Measurements from ENCODE around the gene LAMB4. TPM values are rescaled to one million over a fixed set of nuclear protein-coding genes. Genes with fewer than 3 reads are reported as not detected.
"Not testable (repeated sequence)": the region's sequence is repeated elsewhere in the genome, so short reads cannot be mapped to it uniquely, and the experiment has no call there.

Gene LAMB4
- total and polyA plus RNA-seq, 2 donors (not counting 1 experiment from before 2014, with no cell fraction given): 0.17 to 0.57 TPM

DNA sequence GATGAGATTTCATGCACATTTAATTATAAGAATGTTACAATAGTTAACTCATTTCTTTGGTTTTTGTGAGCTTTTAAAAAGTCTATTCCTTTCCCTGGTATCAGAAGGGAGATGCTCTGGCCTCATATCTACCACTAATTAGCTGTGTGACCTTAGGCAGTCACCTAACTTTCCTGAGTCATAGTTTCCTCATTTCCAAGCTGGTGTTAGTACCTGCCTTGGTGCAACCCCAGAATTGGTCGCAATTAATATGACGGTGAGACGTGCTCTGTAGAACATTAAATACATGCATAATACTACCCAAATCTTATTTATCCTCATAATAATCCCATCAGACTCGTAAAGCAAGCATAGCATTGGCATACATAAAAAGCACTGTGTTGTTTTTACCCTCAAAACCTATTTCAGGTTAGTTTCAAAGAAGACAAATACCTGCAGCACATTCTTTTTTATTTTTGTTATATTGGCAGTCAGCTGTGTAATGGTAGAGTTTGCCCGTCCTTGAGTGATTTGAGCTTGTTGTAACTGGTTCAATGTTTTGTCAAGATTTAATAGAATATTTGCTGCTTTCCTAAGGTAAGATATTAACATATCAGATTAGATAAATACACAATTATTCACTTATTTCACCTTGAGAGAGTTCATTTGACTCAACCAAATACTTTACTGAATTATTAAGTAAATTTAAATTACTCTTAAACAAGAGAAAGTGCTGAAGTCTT, 96.2 kb downstream of the LAMB4 start:
- H3K9ac ChIP-seq (ENCODE audit: insufficient read depth, low read length): no peak overlapping the region
- no peaks in the 10 kb centered on the region for H3K36me3 ChIP-seq (ENCODE audit: control insufficient read depth, insufficient read depth, low read length)
- no peaks in the 10 kb centered on the region for H3K79me2 ChIP-seq (ENCODE audit: control insufficient read depth, insufficient read depth, low read length)
- H2AFZ ChIP-seq (ENCODE audit: low read length): no peak overlapping the region
- no peaks in the 10 kb centered on the region for H4K20me1 ChIP-seq (ENCODE audit: control insufficient read depth, extremely low read depth, insufficient read depth, low read length)
- no peak overlapping the region for H3K27ac ChIP-seq (ENCODE audit: insufficient read depth, low read length)
- DNase-seq (ENCODE audit: low read depth in 2 of 2): no peak
- TF ChIP-seq, protein P1, sequence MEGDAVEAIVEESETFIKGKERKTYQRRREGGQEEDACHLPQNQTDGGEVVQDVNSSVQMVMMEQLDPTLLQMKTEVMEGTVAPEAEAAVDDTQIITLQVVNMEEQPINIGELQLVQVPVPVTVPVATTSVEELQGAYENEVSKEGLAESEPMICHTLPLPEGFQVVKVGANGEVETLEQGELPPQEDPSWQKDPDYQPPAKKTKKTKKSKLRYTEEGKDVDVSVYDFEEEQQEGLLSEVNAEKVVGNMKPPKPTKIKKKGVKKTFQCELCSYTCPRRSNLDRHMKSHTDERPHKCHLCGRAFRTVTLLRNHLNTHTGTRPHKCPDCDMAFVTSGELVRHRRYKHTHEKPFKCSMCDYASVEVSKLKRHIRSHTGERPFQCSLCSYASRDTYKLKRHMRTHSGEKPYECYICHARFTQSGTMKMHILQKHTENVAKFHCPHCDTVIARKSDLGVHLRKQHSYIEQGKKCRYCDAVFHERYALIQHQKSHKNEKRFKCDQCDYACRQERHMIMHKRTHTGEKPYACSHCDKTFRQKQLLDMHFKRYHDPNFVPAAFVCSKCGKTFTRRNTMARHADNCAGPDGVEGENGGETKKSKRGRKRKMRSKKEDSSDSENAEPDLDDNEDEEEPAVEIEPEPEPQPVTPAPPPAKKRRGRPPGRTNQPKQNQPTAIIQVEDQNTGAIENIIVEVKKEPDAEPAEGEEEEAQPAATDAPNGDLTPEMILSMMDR (conservative IDR thresholded peaks at IDR 0.05 in 1 of 2, IDR thresholded peaks at IDR 0.05 in 1 of 2; ENCODE audit: low read depth in 1 of 2, low read length in 2 of 2): no peak
- TF ChIP-seq EZH2 (IDR thresholded peaks at IDR 0.05; ENCODE audit: low read length, missing control alignments): no peak
- H3K4me1 ChIP-seq (ENCODE audit: control insufficient read depth, extremely low read depth, insufficient read depth, low read length): peaks cover 7% of the 10 kb centered on the region
- no peaks in the 10 kb centered on the region for H3K9me3 ChIP-seq (ENCODE audit: control insufficient read depth, insufficient read depth, low read depth, low read length)
- no peaks in the 10 kb centered on the region for H3K27me3 ChIP-seq (ENCODE audit: control insufficient read depth, insufficient read depth, low read length)
- H3K4me2 ChIP-seq (ENCODE audit: extremely low read depth, insufficient read depth, low read length): no peak overlapping the region
- H3K4me3 ChIP-seq (replicated peaks in 1 of 4; ENCODE audit: control extremely low read depth in 1 of 4, insufficient read depth in 1 of 4, low read depth in 3 of 4, low read length in 4 of 4): no peak overlapping the region

- H4K20me1 ChIP-seq (ENCODE audit: control insufficient read depth, extremely low read depth, insufficient read depth, low read length); H3K79me2 ChIP-seq (ENCODE audit: control insufficient read depth, insufficient read depth, low read length); H3K4me1 ChIP-seq (ENCODE audit: control insufficient read depth, extremely low read depth, insufficient read depth, low read length); H3K27me3 ChIP-seq (ENCODE audit: control insufficient read depth, insufficient read depth, low read length); H3K4me3 ChIP-seq (replicated peaks in 1 of 4; ENCODE audit: control extremely low read depth in 1 of 4, insufficient read depth in 1 of 4, low read depth in 3 of 4, low read length in 4 of 4); H3K9me3 ChIP-seq (ENCODE audit: control insufficient read depth, insufficient read depth, low read depth, low read length); H3K27ac ChIP-seq (ENCODE audit: insufficient read depth, low read length); H3K4me2 ChIP-seq (ENCODE audit: extremely low read depth, insufficient read depth, low read length); H2AFZ ChIP-seq (ENCODE audit: low read length); H3K9ac ChIP-seq (ENCODE audit: insufficient read depth, low read length); H3K36me3 ChIP-seq (ENCODE audit: control insufficient read depth, insufficient read depth, low read length); DNase-seq (ENCODE audit: low read depth in 2 of 2): not testable (repeated sequence)
Observed at GRCh38 chr7:108033309-108033708, 96.9 kb downstream of the LAMB4 start.

DNA sequence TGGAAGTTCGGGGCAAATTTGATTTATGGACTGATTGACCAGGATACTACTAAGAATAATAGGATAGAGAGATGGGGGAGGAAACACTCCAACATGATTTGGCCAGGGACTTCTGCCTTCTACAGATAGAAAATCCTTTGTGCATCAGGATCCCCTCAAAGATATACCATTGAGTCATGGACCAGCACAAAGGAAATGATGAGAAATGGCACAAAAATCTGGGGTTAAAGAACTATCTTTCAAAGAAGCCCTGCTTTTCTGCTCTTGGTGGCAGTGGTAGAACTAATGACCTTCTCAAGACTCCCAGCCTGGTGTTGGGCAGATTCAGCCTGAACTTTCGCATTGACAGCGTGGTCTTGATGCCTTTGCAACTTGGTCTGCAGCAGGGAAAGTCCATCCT, 99.6 kb downstream of the LAMB4 start:
- Histone ChIP-seq H3K4me3 (replicated peaks in 1 of 4; ENCODE audit: control extremely low read depth in 1 of 4, insufficient read depth in 1 of 4, low read depth in 3 of 4, low read length in 4 of 4) (no peak overlapping the region), H3K9ac (ENCODE audit: insufficient read depth, low read length) (no peak overlapping the region), H4K20me1 (ENCODE audit: control insufficient read depth, extremely low read depth, insufficient read depth, low read length) (no peaks in the 10 kb centered on the region), H2AFZ (ENCODE audit: low read length) (peak overlapping the region; percentile 52), H3K4me2 (ENCODE audit: extremely low read depth, insufficient read depth, low read length) (peak overlapping the region; percentile 41), H3K27me3 (ENCODE audit: control insufficient read depth, insufficient read depth, low read length) (no peaks in the 10 kb centered on the region), H3K4me1 (ENCODE audit: control insufficient read depth, extremely low read depth, insufficient read depth, low read length) (peaks cover 7% of the 10 kb centered on the region), H3K79me2 (ENCODE audit: control insufficient read depth, insufficient read depth, low read length) (no peaks in the 10 kb centered on the region), H3K9me3 (ENCODE audit: control insufficient read depth, insufficient read depth, low read depth, low read length) (no peaks in the 10 kb centered on the region), H3K27ac (ENCODE audit: insufficient read depth, low read length) (peak overlapping the region; percentile 8), H3K36me3 (ENCODE audit: control insufficient read depth, insufficient read depth, low read length) (no peaks in the 10 kb centered on the region)
- TF ChIP-seq EZH2 (IDR thresholded peaks at IDR 0.05; ENCODE audit: low read length, missing control alignments): no peak
- TF ChIP-seq, protein P1 (conservative IDR thresholded peaks at IDR 0.05 in 1 of 2, IDR thresholded peaks at IDR 0.05 in 1 of 2; ENCODE audit: low read depth in 1 of 2, low read length in 2 of 2): no peak
- DNase-seq (ENCODE audit: low read depth in 2 of 2): peak in 1 of 2 donors; percentile 70
